ENCODE measurements around the gene PLPP1.

- no peak for TF ChIP-seq EZH2 (IDR thresholded peaks at IDR 0.05; ENCODE audit: insufficient read depth, poor library complexity, severe bottlenecking)
- TF ChIP-seq EZH2phosphoT487 (IDR thresholded peaks at IDR 0.05; ENCODE audit: insufficient read depth, low read depth): no peak
These were observed 88.0 kb downstream of the PLPP1 start for GRCh38 chr5:55446640-55447351.

Data from GM23248 (cell line).